Loucy (cell line): ENCODE measurements around the gene CD4.

Source experiments
- CTCF ChIP-seq: fragments of 200-600 bp; sonication (generic); conservative IDR thresholded peaks from 2 replicates; pipeline ENCODE4 v1.5.1; 2014; ENCODE audit warnings: mild to moderate bottlenecking, antibody characterized with exemption, low read length
- EZH2phosphoT487 ChIP-seq: fragments of 200-600 bp; IDR thresholded peaks from 2 replicates; pipeline ENCODE4 v1.6.1; 2018; ENCODE audit warnings: antibody characterized with exemption, mild to moderate bottlenecking, moderate library complexity, borderline replicate concordance

- TF ChIP-seq CTCF: no peak
- TF ChIP-seq EZH2phosphoT487: no peak
Observed at GRCh38 chr12:6748761-6749160, 40.6 kb upstream of the CD4 start.
